ENCODE measurements around the gene NPFFR1. TPM values are rescaled to one million over a fixed set of nuclear protein-coding genes. Genes with fewer than 3 reads are reported as not detected.

NPFFR1 gene
- total and polyA plus RNA-seq, 8 donors, result under 0.01 to 0.45 (median 0.05) TPM; not detected in 5

- no peak for DNase-seq
- TF ChIP-seq EP300 (IDR thresholded peaks at IDR 0.05) (no peak), CTCF (IDR thresholded peaks at IDR 0.05) (no peak), POLR2AphosphoS5 (IDR thresholded peaks at IDR 0.05) (no peak), POLR2A (IDR thresholded peaks at IDR 0.05) (no peak)
- H3K9me3 ChIP-seq, result no peaks in the 10 kb centered on the region
- H3K36me3 ChIP-seq, result no peaks in the 10 kb centered on the region
- 70 to 90% (median 84%) methylated on average over 9 of the region's 9 CpGs for WGBS, 5 donors
- no peak overlapping the region for H3K4me3 ChIP-seq
- peaks cover 0 to 4% (median 0%) of the 10 kb centered on the region in 3 donors for H3K27me3 ChIP-seq
- intact Hi-C loops (cut with DNase I; ENCODE audit: low total_unique reads), result no loop called here
- H3K27ac ChIP-seq, result no peak overlapping the region
- peaks cover 12 to 30% (median 20%) of the 10 kb centered on the region in 4 donors for H3K4me1 ChIP-seq
Observed at GRCh38 chr10:70330671-70331070, 46.9 kb upstream of the NPFFR1 start.

- TF ChIP-seq CTCF (IDR thresholded peaks at IDR 0.05) (no peak), POLR2A (IDR thresholded peaks at IDR 0.05) (no peak), POLR2AphosphoS5 (IDR thresholded peaks at IDR 0.05) (no peak), EP300 (IDR thresholded peaks at IDR 0.05) (no peak)
- no peak overlapping the region for H3K4me3 ChIP-seq
- 66 to 77% (median 74%) methylated on average over 4 of the region's 4 CpGs for WGBS, 5 donors
- H3K9me3 ChIP-seq, result no peaks in the 10 kb centered on the region
- no peak overlapping the region for H3K27ac ChIP-seq
- H3K4me1 ChIP-seq, result peaks cover 17 to 35% (median 26%) of the 10 kb centered on the region in 4 donors
- DNase-seq, result no peak
- intact Hi-C loops (cut with DNase I; ENCODE audit: low total_unique reads), result no loop called here
- H3K27me3 ChIP-seq, result no peaks in the 10 kb centered on the region
- no peaks in the 10 kb centered on the region for H3K36me3 ChIP-seq
Observed at GRCh38 chr10:70328967-70329366, 45.2 kb upstream of the NPFFR1 start.

GRCh38 chr10:70328018-70328417 lies 44.2 kb upstream of the NPFFR1 start:
- DNase-seq, result no peak
- peaks cover 0 to 4% (median 0%) of the 10 kb centered on the region in 4 donors for H3K36me3 ChIP-seq
- no peak overlapping the region for H3K27ac ChIP-seq
- H3K4me3 ChIP-seq, result no peak overlapping the region
- 95 to 99% (median 98%) methylated on average over 4 of the region's 4 CpGs for WGBS, 5 donors
- intact Hi-C loops (cut with DNase I; ENCODE audit: low total_unique reads), result no loop called here
- TF ChIP-seq EP300 (IDR thresholded peaks at IDR 0.05) (no peak), CTCF (IDR thresholded peaks at IDR 0.05) (no peak), POLR2AphosphoS5 (IDR thresholded peaks at IDR 0.05) (no peak), POLR2A (IDR thresholded peaks at IDR 0.05) (no peak)
- H3K4me1 ChIP-seq, result peaks cover 17 to 34% (median 26%) of the 10 kb centered on the region in 4 donors
- H3K27me3 ChIP-seq, result no peaks in the 10 kb centered on the region
- H3K9me3 ChIP-seq, result no peaks in the 10 kb centered on the region

GRCh38 chr10:70324951-70325781 lies 41.4 kb upstream of the NPFFR1 start:
- Histone ChIP-seq H3K27ac (no peak overlapping the region), H3K4me1 (peaks cover 0 to 10% (median 7%) of the 10 kb centered on the region in 4 donors), H3K4me3 (no peak overlapping the region), H3K27me3 (no peaks in the 10 kb centered on the region), H3K36me3 (peaks cover 0 to 23% (median 2%) of the 10 kb centered on the region in 4 donors), H3K9me3 (no peaks in the 10 kb centered on the region)
- intact Hi-C loops (cut with DNase I; ENCODE audit: low total_unique reads), result no loop called here
- 83 to 88% (median 87%) methylated on average over 9 to 10 of the region's 10 CpGs for WGBS, 5 donors
- TF ChIP-seq POLR2AphosphoS5 (IDR thresholded peaks at IDR 0.05) (no peak), POLR2A (IDR thresholded peaks at IDR 0.05) (no peak)
- no peak for DNase-seq
